ENCODE measurements around the gene PIGX.

The PIGX gene

DNA sequence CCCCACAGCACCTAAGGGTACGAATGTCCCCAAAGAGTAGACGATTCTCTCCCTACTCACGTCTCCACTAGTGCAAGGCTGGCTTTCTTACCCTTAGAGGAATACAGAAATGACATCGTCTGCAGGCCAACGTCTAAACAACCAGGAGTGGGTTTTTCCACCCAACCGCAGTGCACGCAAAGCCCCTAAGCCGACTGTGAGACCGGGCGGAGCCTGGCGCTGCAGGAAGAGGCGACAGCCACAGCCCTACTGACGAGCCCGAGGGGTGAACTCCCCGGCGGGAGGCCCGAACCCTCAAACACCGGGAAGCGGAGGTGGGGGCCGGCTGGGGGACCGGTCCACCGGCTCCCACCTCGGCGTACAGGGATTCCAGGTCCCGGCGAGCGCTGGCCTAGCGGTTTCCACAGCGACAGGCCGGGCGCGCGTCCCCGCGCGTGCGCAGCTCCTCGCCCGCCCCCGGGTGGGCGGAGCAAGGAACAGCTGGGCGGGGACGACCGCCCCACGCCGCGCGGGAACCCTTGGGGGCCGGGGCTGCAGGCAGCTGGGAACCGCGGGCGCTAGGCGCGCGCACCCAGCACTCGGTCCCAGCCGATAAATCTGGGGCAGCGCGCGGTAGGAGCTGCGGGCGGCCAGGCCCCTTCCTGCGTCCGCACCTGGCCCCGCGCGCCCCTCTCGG lies at the start of gene PIGX, which contains the start of gene CEP19:
Gene PIGX, plus strand, starts transcription at position 540 of the 676 bp plus-strand sequence.
Gene CEP19, minus strand, starts transcription at position 413 of the 676 bp plus-strand sequence. CDS start 3,593 bp downstream, outside the sequence.
- DNase-seq: peak; percentile 85 to 88

DNA sequence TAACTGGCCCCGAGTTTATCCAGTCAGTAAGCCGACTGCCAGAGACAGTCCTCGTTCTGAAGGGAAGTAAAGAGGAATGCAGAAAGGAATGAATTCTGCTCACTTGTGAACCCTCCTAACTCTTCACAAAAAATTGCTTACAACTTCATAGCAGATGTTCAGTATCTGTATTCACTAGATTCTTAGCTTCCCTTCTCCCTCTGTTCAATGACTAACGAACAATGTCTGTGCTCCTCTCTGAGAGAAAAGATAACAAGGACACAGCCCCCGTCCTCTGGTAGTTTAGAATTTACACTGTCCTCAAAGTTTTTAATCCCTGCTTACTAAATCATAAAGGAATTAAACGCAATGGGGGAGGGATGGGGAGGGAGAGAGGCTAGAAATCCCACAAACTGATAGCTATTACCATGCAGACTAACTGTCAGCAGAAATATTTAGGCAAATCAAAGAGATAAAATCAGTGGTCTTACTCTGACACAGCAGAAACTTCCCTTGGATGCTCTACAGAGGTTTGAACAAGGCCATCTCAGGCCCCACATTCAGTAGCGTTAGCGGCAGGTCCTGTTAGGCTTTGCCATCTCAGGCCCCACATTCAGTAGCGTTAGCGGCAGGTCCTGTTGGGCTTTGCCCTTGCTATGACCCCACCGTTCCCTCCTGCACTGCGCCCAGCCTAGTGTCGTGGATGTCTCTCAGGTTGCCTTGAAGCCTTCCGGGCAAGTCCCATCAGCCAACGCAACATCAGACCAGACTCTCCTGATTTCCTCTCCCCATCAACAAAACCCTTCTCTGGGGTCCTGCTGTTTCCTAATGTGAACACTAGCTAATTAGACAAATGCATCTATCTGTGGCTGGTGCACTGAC lies 49.2 kb upstream of the PIGX start:
- no peak for DNase-seq

DNA sequence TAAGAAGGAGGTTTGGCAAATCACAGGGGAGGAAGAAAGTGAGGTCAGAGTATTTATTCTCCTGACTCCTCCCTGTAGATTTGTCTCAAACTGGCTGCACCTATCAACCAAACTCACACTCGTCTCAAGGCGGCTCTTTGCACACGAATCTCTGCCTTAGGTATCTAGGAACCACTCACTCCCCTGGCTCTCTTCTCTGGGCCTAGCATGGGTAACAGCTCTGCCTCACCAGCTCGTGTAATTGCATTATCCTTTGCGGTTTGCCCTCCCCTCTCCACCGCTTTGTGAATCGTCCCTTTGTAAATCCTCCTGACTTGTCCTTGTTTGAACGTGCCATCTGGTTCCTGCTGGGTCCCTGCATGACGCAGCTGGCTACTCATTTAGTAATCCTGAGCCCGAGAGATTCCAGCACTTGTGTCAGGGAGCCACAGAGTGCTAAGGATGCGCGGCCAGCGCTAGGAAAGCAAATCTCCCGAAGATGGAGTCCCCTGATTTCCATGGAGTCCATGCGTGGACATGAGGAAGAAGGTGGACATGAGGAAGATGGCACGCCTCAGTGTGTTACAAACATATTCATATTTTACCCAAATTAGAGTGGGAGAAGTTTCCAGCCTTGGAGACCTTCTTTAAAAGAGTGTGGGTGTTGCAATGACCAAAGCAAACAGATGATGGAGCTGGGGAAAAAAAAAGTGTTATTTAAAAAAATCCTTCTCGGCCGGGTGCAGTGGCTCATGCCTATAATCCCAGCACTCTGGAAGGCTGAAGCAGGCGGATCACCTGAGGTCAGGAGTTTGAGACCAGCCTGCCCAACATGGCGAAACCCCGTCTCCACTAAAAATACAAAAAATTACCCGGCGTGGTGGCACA lies 45.9 kb upstream of the PIGX start:
- DNase-seq: peak in 1 of 2 donors; percentile 28

DNA sequence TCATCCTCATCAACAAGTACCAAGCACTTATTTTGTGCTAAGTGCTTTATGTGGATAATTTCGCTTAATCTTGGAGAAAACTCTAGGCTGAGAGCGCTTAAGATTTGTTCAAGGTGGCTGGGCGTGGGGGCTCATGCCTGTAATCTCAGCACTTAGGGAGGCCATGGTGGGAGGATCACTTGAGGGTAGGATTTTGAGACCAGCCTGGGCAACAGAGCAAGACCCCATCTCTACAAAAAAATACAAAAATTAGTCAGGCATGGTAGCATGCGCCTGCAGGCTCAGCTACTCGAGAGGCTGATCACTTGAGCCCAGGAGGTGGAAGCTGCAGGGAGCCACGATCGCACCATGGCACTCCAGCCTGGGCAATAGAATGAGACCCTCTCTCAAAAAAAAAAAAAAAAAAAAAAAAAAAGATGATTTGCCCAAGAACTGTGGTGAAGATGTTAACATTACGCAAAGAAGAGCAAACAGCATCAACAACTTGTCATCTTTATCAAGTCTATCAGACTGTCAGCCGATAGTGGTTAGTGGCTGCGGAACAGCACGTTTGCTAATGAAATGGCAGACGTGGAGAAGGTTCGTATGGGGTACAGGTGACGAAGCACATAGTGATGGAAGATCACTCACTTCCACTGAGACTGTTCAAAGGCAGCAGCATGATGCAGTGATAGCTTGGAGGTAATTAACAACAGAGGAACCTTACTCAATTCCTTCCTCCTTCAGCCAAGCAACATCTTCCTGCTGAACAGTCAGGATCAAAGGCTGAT lies 44.9 kb upstream of the PIGX start:
- DNase-seq: no peak

DNA sequence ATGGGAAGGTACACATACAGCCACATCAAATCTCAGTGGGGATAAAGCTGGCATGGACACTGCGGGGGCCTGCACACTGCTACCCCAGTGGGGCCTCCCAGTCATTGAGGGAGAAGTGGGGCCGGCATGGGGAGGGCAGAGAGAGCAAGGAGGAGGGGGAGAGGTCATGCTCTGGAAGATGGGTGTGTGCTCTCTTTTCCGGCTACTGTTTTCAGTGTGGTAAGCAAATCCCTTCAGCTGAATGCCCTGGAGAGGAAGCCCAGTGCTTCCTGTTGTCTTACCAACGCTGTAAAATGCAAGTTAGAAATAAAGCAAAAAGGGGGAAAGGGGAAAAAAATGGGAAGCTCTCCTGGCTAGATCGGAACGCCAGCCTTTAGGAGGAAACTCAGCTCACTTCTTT lies 41.8 kb upstream of the PIGX start:
- DNase-seq: no peak

GRCh38 chr3:196673632-196674031 lies 38.5 kb upstream of the PIGX start:
- DNase-seq: no peak

DNA sequence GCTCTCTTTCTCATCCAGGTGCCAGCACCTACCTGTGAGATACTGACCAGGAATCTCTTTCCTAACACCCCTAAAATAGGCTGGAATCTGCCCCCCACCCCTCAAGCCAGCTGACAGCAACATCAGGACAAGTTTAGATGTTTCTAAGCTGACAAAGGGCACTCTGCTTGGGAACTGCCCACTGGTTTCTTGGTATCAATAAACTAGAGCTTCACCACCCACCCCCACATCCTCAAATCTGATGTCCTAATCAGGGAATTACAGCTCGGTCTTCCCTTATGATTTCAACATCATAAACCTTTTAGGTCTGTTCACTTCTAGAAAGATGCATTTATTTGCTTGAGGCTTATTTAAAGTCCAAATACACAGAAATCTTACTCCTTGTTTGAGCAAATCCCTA lies 34.8 kb upstream of the PIGX start:
- DNase-seq: no peak

DNA sequence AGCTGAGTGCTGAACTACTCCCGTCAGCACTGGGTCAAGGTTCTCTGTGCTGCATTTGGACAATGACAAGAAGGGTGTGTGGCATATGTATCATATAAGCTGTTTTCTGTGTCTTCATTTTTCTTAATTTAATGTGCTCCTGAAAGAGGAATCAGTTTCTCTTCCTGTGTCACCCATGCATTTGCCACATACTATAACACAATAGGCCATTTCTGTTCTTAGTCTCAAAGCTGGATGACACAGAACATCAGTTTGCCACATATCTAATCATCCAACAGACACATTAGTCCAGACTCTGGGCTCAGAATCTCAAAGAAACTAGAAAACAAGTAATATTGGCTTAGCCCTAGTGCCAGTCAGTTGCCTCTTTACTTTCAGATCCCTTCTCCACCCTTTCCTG lies 34.2 kb upstream of the PIGX start:
- no peak for DNase-seq

DNA sequence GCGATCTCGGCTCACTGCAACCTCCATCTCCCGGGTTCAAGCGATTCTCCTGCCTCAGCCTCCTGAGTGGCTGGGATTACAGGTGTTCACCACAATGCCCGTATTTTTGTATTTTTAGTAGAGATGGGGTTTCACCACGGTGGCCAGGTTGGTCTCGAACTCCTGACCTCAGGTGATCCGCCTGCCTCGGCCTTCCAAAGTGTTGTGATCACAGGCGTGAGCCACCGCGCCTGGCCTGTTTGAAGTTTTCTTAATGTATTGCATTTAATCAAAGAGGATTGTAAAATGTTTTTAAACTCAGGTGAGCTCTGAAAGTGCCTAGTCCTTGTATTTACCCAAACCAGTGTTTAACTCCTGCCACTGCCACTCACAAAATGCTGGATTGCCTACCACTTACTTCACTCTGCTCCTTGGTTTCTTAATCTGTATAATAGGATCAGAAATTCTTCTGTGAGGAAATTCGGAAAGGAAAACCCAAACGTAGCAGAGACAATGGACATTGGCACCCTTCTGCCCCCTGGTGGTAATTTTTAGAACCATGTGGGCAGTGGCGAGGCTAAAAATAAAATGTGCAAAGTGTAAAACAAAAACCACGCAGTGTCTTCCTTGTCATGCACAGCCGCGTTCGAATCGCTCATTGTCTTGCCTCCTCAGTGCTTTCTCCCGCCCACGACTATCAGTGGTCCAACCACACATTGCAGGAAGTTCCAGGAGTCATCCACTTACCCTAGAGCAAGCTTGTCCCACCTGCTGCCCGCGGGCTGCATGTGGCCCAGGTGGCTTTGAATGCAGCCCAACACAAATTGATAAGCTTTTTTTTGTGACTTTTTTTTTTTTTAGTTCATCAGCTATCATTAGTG lies 27.4 kb upstream of the PIGX start:
- peak; percentile 22 to 30 for DNase-seq

DNA sequence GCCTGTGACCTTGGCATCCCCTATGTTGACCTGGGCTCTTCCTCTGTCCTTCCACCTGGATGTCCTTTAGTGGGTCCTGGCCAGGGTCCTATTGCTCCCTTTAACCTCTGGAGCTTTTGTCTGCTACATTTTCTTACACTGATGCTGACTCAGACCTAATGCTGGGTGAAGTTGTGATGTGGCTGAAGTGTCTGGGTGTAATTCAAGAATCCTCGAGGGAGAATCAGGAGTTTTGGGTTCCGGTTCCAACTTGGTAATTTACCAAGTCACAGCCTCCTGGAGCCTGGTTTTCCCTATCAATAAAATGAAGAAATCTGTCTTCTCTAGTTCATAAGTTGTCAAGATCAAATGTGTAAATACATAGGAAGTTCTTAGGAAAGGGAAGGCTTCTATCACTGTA lies 25.7 kb upstream of the PIGX start:
- DNase-seq: no peak

DNA sequence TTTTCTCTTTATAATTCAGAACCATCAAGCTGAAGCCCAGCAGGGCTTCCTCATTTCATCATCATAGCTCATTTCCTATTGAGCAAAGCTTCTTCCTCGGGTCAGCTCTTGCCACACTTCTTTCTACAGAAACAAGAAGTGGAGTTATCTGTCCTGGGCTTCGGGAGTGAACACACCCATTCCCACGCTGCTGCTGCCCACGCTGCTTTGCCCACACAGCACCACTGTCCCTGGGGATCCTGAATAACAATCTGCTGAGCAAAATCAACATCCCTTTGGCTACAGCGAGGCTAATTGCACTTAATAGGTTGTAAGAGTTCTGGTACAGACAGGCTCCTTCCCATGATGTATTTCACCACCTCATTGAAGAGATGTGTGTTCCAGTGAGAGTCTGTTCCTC lies 23.8 kb upstream of the PIGX start:
- DNase-seq: peak in 1 of 2 donors; percentile 8

- DNase-seq: no peak
These were observed 22.1 kb upstream of the PIGX start for GRCh38 chr3:196689941-196690660.

DNA sequence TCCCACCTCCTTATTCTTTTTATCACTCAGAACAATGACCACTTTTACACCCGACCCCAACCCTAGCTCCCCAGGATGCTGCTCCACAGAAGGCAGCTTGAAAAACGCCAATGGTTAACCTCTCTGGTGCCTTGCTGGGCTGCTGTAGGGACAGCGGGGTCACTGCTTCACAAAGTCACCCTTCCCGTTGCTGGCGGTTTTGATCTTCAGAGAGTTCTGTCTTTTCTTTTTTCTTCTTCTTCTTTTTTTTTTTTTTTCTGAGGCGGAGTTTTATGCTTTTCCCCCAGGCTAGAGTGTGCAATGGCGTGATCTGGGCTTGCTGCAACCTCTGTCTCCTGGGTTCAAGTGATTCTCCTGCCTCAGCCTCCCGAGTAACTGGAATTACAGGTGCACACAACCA lies 20.8 kb upstream of the PIGX start:
- DNase-seq: no peak

- DNase-seq: no peak
These were observed 18.0 kb upstream of the PIGX start for GRCh38 chr3:196694202-196694638.

DNA sequence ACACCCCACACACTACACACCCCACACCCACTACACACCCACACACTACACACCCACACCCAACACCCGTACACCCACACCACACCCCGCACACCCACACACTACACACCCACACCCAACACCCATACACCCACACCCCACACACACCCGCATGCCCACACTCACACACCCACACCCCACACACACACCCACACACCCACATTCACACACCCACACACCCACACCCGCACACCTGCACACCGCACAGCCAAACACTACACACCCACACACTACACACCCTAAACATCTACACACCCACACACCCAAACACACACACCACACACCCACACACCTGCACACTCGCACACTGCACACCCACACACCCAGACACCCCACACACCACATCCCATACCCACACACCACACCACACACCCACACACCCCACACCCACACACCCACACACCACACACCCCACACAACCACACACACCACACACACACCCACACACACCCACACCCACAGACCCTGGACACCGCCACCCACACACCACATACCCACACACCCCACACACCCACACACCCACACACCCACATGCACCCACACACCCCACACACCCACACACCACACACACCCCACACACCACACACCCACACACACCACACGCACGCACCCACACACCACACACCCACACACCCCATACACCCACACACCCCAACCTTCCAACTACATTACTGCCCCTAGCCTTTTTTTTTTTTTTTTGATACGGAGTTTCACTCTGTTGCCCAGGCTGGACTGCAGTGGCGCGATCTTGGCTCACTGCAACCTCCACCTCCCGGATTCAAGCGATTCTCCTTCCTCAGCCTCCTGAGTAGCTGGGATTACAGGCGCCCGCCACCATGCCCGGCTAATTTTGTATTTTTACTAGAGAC lies 17.0 kb upstream of the PIGX start:
- no peak for DNase-seq

DNA sequence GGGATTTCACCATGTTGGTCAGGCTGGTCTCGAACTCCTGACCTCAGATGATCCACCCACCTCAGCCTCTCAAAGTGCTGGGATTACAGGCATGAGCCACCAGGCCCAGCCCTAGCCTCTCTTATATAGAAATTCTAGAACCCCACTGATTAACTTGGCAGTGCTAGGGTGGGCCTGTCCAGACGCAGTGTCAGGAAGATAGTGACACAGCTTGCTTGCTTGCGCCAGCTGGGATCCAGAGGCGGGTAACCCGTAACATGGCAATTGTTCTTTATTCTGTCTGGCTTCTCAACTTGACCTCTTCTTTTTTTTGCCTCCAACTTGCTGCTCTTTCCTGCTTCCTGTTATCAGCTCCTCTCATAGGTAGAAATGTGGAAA lies 16.3 kb upstream of the PIGX start:
- no peak for DNase-seq

DNA sequence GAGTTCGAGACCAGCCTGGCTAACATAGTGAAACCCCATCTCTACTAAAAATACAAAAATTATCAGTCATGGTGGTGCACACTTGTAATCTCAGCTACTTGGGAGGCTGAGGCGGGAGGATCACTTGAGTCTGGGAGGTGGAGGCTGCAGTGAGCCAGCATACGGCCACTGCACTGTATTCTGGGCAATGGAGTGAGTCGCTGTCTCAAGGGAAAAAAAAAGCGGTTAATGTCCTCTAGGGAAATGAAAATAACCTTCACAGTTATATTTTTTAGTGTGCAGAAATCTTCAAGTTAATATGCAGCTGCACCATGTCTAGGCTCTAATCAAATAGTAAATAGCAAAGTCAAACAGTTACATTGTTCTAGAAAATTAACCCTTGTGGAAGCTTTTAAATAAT lies 14.9 kb upstream of the PIGX start:
- DNase-seq: no peak

DNA sequence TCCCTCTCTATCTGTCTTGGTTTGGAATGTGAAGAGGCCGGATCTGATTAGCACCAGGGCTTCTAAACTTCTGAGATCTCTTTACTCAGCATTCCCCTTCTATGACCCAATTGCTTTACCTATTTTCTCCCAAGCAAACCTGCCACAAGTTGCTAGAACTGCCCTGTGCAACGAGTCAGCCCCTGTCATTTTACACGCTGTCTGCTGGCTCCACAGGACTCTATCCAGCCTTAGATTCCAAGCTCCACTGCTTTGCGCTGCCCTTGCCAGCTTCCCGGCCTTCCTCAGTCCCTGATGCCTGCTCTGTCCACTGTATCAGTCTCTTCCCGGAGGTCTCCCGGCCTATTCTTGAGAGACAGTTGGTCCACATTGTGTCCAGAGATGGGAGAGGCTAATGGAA lies 12.4 kb upstream of the PIGX start:
- no peak for DNase-seq

DNA sequence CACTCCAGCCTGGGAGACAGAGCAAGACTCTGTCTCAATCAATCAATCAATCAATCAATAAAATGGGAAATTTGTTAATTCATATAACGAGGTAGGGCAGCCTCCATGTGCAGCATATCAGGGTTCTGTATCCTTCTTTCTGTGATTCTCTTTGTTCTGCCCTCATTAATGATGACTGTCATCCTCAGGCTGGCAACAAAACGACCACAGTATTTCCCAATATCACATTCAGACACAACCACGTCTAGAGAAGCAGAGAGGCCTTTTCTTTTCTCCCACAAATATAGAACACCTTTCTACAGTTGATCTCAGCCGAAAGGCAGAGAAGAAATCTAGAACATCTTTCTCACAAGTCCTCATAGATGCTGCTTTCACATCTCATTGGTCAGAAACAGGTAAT lies 11.4 kb upstream of the PIGX start:
- no peak for DNase-seq

DNA sequence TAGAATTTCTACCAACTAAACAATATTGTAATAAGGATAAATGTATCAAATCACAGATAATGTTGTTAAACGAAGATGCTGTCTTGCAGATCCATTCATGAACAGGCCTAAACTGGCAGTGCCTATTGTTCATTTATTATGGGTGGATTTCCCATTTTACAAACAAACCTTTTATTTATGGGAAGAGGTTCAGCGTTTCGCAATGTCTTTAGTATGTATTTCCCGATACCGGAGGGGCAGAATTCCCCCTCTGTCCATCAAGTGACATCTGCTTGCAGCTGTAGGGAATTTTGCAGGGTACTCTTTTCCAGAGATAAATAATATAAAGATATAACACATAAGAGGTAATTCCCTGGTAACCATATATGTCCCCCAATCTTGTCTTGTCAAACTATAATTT lies 5.8 kb upstream of the PIGX start:
- DNase-seq: no peak

Data from hippocampal formation (tissue), 2 donors.